SK-N-MC (cell line): ENCODE data around the gene RUNX1.

Source experiments
- EZH2 ChIP-seq: fragments of 200-600 bp; sonication (generic); IDR thresholded peaks from one replicate; pipeline ENCODE4 v1.6.1; 2017; ENCODE audit warnings: antibody characterized with exemption
- FOXP2 ChIP-seq: optimal IDR thresholded peaks from 2 replicates; pipeline ENCODE3; 2011; ENCODE audit warnings: mild to moderate bottlenecking, moderate library complexity; ENCODE audit not compliant: insufficient read depth; ENCODE audit errors: extremely low read length, control extremely low read depth
- POLR2AphosphoS5 ChIP-seq: IDR thresholded peaks from 2 replicates; pipeline ENCODE4 v1.6.1; 2012; ENCODE audit warnings: mild to moderate bottlenecking, low read depth, low read length, borderline replicate concordance

GRCh38 chr21:35002879-35003722 lies 46.0 kb downstream of the RUNX1 start:
- TF ChIP-seq EZH2: no peak
- TF ChIP-seq POLR2AphosphoS5: no peak
- no peak for TF ChIP-seq FOXP2
